ENCODE measurements around the gene CRIP1.

Gene CRIP1

DNA sequence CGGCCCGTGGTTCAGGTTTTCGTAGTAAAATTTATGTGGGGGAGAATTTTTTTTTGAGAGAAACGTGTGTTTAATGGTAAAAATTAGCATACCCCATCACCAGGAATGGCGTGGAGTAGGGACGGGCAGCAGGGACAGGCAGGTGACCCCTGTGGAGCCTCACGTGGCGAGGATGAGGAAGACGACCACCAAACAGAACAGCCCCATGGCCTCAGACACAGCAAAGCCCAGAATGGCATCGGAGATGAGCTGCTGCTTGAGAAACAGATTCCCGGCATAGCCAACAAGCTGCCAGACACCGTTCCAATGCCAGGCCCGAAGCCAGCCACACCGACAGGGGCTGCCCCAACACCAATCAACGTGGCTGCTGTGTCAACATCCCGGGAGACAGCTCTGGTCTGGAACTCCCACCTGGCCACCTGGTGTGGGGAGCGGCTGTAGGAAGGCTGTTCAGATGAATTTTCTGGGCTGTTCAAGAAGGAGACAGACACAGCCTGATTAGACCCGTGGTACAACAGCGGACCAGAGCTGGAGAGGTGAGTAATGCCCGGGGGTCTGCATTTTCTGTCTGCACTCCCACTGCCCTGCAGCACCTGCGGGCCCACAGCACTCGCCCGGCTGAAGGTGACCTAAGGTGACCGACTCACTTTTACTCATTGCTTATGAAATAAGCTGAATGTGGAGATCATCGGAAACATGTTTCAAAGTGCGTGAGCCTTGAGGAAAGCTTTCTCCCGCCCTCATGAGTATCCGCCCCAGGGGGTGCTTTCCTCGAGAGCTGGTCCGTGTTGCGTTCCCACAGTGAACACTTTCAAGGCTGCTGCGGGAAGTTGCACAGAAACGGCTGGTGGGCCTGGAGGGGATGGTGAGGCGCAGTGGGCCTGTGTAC lies 50.2 kb downstream of the CRIP1 start:
- no peak for FAIRE-seq

DNA sequence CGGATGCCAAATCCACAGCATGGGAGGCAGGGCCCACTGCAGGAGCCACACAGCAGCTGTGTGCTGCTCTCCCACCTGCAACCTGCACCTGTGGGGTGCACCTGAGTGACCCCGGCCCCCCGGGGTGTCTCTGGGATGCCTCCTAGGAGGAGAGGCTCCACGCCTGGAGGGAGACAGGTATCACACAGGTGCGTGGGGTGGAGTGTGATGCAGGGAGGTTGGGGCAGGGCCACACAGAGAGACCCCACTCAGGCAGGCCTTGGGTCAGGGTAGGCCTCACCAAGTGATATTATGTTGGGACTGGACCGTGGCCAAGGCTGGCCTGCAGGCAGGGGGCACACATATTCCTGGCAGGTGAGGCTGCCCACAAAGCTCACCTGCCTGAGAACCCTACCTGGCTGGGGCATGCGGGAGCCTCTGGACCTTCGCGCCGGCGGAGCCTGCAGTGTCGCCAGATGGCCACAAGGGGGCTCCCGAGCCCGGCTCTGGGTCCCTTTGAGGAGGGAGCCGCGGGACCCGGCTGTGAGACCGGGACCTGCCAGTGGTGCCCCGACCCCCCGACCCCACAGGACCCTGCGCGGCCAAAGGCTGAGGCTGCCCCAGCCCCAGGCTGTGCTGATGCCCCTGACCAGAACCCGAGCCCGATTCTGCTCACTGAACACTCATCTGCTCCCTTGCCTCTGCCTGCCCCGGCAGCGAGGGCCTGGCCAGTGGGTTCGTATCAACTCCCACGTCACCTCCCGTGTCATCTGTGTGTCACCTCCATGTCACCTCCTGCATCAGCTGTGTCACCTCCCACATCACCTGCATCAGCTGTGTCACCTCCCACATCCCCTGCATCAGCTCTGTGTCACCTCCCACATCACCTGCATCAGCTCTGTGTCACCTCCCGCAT lies 51.1 kb downstream of the CRIP1 start:
- no peak for FAIRE-seq

Measured in G401.6 (cell line).